GM18499 (cell line): ENCODE data around the gene HSPA14.
"Not testable (repeated sequence)": the region's sequence is repeated elsewhere in the genome, so short reads cannot be mapped to it uniquely, and the experiment has no call there.

ENCODE experiments used
- ATAC-seq: cut with Tn5 transposase; IDR thresholded peaks from one replicate; pipeline ENCODE4 v1.9.1; 2021; ENCODE audit warnings: moderate number of reproducible peaks; ENCODE audit not compliant: insufficient read depth, unreplicated experiment

The HSPA14 gene

GRCh38 chr10:14836208-14836607, 1.9 kb upstream of the HSPA14 start:
- no peak for ATAC-seq

- no peak for ATAC-seq
Measured at GRCh38 chr10:14837003-14837756, 926 bp upstream of the HSPA14 start.

- ATAC-seq: no peak
Measured at GRCh38 chr10:14838582-14839304, 637 bp downstream of the HSPA14 start.

GRCh38 chr10:14839305-14839695, 1.2 kb downstream of the HSPA14 start:
- no peak for ATAC-seq

- no peak for ATAC-seq
Measured at GRCh38 chr10:14840178-14840577, 2.1 kb downstream of the HSPA14 start.

- no peak for ATAC-seq
Measured at GRCh38 chr10:14843327-14843988, 5.4 kb downstream of the HSPA14 start.

- ATAC-seq: no peak
Measured at GRCh38 chr10:14844948-14845347, 6.8 kb downstream of the HSPA14 start.

GRCh38 chr10:14852236-14852635, 14.1 kb downstream of the HSPA14 start:
- no peak for ATAC-seq

GRCh38 chr10:14855453-14855852, 17.3 kb downstream of the HSPA14 start:
- no peak for ATAC-seq

- ATAC-seq: no peak
Measured at GRCh38 chr10:14858338-14858960, 20.3 kb downstream of the HSPA14 start.

GRCh38 chr10:14859043-14859442, 20.9 kb downstream of the HSPA14 start:
- ATAC-seq: no peak

GRCh38 chr10:14859775-14860174, 21.7 kb downstream of the HSPA14 start:
- no peak for ATAC-seq

GRCh38 chr10:14860791-14861190, 22.7 kb downstream of the HSPA14 start:
- ATAC-seq: no peak

- not testable (repeated sequence) for ATAC-seq
Measured at GRCh38 chr10:14864466-14864865, 26.4 kb downstream of the HSPA14 start.

GRCh38 chr10:14864871-14865270, 26.8 kb downstream of the HSPA14 start:
- not testable (repeated sequence) for ATAC-seq

GRCh38 chr10:14873090-14873760, 35.1 kb downstream of the HSPA14 start:
- peak; percentile 42 for ATAC-seq

GRCh38 chr10:14875941-14876340, 37.8 kb downstream of the HSPA14 start:
- ATAC-seq: no peak

GRCh38 chr10:14876764-14877163, 38.7 kb downstream of the HSPA14 start:
- no peak for ATAC-seq

GRCh38 chr10:14878266-14879123, 40.4 kb downstream of the HSPA14 start, which contains the start of gene SUV39H2:
TSS of gene SUV39H2 (plus strand) at chr10:14878866. CDS start at chr10:14878889, 23 bp downstream.
- ATAC-seq: peak; percentile 69
